C4-2B (cell line): ENCODE data around the gene MRPL37.

Experiments used
- ZFX ChIP-seq: fragments of 450-650 bp; IDR thresholded peaks from 2 replicates; pipeline ENCODE4 v1.6.1; 2017
- TF ChIP-seq, protein P1 (sequence below): fragments of 450-650 bp; conservative IDR thresholded peaks from 2 replicates; pipeline ENCODE4 v1.5.1; 2017; ENCODE audit warnings: mild to moderate bottlenecking

DNA sequence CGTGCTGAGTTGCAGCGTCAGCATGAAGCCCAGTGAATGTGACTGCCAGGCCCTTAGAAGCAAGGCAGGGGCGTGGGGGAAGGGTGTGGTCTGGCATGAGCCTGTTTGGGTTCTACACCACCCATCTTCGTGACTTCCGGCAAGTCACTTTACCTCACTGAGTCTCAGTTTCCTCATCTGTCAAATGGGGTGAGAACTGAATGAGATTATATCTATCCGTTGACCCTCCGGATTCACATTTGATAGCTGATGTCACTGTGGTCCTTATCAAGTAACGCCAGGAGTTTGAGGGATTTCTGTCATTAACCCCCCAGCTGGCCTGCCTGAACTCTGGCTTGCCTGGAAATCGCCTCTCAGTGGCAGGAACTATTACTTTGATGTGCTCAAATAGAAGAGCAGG lies 15.6 kb downstream of the MRPL37 start:
- TF ChIP-seq, protein P1, sequence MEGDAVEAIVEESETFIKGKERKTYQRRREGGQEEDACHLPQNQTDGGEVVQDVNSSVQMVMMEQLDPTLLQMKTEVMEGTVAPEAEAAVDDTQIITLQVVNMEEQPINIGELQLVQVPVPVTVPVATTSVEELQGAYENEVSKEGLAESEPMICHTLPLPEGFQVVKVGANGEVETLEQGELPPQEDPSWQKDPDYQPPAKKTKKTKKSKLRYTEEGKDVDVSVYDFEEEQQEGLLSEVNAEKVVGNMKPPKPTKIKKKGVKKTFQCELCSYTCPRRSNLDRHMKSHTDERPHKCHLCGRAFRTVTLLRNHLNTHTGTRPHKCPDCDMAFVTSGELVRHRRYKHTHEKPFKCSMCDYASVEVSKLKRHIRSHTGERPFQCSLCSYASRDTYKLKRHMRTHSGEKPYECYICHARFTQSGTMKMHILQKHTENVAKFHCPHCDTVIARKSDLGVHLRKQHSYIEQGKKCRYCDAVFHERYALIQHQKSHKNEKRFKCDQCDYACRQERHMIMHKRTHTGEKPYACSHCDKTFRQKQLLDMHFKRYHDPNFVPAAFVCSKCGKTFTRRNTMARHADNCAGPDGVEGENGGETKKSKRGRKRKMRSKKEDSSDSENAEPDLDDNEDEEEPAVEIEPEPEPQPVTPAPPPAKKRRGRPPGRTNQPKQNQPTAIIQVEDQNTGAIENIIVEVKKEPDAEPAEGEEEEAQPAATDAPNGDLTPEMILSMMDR = no peak
- no peak for TF ChIP-seq ZFX
